Measurements from ENCODE around the gene NPEPPS. TPM values are rescaled to one million over a fixed set of nuclear protein-coding genes. Genes with fewer than 3 reads are reported as not detected.

The NPEPPS gene
- polyA plus RNA-seq, 1 experiment, result 206 TPM

DNA sequence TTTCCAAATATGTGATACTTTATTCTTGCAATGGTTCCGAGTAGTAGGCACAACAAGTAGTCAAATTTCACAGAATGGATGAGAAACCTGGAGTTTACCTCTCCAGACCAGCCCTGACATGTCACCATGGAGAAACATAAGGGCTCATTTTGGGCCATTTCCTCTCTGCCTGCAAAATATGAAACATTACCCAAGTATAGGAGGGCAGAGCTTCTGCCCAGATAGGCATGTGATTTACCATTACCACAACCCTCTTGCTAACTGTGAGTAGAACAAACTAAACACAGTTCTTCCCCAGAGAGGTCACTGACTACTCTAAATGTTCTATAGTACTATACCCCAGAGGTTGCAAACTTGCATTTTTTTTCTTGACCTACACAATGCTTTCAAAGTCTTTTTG, 103.1 kb downstream of the NPEPPS start:
- ChIA-PET CTCF (interaction anchor here (1.1 kb wide), 1 partner anchor 18 kb away, joined by 3 read pairs; no protein-coding TSS in a partner anchor), POLR2A (no interaction called here)
- no peaks in the 10 kb centered on the region for H3K27me3 ChIP-seq (ENCODE audit: control insufficient read depth, insufficient read depth, low read length)
- TF ChIP-seq, protein P1, sequence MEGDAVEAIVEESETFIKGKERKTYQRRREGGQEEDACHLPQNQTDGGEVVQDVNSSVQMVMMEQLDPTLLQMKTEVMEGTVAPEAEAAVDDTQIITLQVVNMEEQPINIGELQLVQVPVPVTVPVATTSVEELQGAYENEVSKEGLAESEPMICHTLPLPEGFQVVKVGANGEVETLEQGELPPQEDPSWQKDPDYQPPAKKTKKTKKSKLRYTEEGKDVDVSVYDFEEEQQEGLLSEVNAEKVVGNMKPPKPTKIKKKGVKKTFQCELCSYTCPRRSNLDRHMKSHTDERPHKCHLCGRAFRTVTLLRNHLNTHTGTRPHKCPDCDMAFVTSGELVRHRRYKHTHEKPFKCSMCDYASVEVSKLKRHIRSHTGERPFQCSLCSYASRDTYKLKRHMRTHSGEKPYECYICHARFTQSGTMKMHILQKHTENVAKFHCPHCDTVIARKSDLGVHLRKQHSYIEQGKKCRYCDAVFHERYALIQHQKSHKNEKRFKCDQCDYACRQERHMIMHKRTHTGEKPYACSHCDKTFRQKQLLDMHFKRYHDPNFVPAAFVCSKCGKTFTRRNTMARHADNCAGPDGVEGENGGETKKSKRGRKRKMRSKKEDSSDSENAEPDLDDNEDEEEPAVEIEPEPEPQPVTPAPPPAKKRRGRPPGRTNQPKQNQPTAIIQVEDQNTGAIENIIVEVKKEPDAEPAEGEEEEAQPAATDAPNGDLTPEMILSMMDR (IDR thresholded peaks at IDR 0.05; ENCODE audit: low read depth, low read length), result no peak
- no peak overlapping the region for H3K4me3 ChIP-seq (ENCODE audit: low read depth, low read length)
- H3K9me3 ChIP-seq (ENCODE audit: control insufficient read depth, insufficient read depth, low read length), result no peaks in the 10 kb centered on the region
- DNase-seq (ENCODE audit: low read depth, low spot score), result no peak
- H3K27ac ChIP-seq (ENCODE audit: low read depth, low read length), result no peak overlapping the region

DNA sequence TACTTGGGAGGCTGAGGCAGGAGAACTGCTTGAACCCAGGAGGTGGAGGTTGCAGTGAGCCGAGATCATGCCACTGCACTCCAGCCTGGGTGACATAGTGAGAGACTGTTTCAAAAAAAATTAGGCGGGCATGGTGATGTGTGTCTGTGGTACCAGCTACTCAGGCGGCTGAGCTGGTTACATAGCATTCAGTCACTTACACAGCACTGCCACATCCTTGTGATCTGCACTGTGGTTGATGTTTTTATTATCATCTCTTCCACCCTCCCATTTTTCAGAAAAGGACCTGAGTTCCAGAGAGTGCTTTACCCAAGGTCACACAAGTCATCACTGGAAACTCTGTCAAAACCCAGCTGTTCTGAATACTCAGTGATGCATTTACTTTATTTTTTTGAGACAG, 104.0 kb downstream of the NPEPPS start:
- ChIA-PET CTCF (no interaction called here), POLR2A (interaction anchor here (0.6 kb wide), 1 partner anchor 15 kb away, joined by 6 read pairs; no protein-coding TSS in a partner anchor)
- H3K27me3 ChIP-seq (ENCODE audit: control insufficient read depth, insufficient read depth, low read length), result no peaks in the 10 kb centered on the region
- TF ChIP-seq, protein P1 (IDR thresholded peaks at IDR 0.05; ENCODE audit: low read depth, low read length), result no peak
- no peak for DNase-seq (ENCODE audit: low read depth, low spot score)
- H3K9me3 ChIP-seq (ENCODE audit: control insufficient read depth, insufficient read depth, low read length), result no peaks in the 10 kb centered on the region
- no peak overlapping the region for H3K4me3 ChIP-seq (ENCODE audit: low read depth, low read length)
- H3K27ac ChIP-seq (ENCODE audit: low read depth, low read length), result no peak overlapping the region

DNA sequence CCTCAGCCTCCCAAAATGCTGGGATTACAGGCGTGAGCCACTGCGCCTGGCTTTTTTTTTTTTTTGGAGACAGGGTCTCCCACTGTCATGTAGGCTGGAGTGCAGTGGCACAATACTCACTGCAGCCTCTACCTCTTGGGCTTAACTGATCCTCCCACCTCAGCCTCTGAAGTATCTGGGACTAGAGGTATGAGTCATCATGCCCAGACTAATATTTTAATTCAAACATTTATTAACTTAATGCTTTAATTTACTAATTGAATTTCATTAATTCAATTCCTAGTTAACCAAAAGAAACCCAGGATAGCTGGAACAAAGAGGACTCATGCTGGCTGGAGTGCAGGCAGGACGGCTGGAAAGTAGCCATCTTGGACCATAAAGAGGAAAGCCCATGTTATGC, 104.8 kb downstream of the NPEPPS start:
- DNase-seq (ENCODE audit: low read depth, low spot score), result no peak
- TF ChIP-seq, protein P1 (IDR thresholded peaks at IDR 0.05; ENCODE audit: low read depth, low read length), result no peak
- no peaks in the 10 kb centered on the region for H3K9me3 ChIP-seq (ENCODE audit: control insufficient read depth, insufficient read depth, low read length)
- H3K27me3 ChIP-seq (ENCODE audit: control insufficient read depth, insufficient read depth, low read length), result no peaks in the 10 kb centered on the region
- H3K4me3 ChIP-seq (ENCODE audit: low read depth, low read length), result no peak overlapping the region
- CTCF ChIA-PET, result no interaction called here
- POLR2A ChIA-PET, result no interaction called here
- no peak overlapping the region for H3K27ac ChIP-seq (ENCODE audit: low read depth, low read length)

DNA sequence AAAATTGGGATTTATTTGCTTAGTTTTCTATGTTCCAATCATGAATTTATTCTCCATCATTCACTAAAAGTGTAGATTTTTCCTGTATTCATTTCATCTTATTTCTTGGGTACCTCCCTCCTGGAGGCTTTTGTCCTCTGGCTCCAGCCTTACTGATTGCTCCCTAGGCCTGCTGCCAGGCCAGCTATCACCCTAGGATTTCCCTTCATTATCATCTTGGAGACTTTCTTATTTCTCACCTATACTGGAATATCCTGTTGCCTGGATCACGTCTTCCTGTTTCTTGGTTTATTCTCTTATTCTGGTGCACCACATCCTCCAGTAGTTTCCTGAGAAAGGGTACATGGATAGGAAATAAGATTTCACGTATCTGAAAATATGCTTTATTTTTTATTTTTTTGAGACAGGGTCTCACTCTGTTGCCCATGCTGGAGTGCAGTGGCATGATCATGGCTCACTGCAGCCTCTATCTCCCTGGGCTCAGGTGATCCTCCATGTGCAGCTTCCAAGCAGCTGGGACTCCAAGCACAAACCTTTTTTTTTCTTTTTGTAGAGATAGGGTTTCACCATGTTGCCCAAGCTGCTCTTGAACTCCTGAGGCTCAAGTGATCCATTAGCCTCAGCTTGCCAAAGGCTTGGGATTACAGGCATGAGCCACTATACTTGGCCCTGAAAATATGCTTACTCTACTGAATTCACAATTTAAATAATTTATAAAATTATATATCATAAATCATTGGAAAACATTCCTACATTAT, 105.5 kb downstream of the NPEPPS start:
- Histone ChIP-seq H3K27ac (ENCODE audit: low read depth, low read length) (no peak overlapping the region), H3K4me3 (ENCODE audit: low read depth, low read length) (no peak overlapping the region), H3K9me3 (ENCODE audit: control insufficient read depth, insufficient read depth, low read length) (no peaks in the 10 kb centered on the region), H3K27me3 (ENCODE audit: control insufficient read depth, insufficient read depth, low read length) (no peaks in the 10 kb centered on the region)
- TF ChIP-seq, protein P1 (IDR thresholded peaks at IDR 0.05; ENCODE audit: low read depth, low read length), result no peak
- ChIA-PET CTCF (no interaction called here), POLR2A (no interaction called here)
- DNase-seq (ENCODE audit: low read depth, low spot score), result no peak

DNA sequence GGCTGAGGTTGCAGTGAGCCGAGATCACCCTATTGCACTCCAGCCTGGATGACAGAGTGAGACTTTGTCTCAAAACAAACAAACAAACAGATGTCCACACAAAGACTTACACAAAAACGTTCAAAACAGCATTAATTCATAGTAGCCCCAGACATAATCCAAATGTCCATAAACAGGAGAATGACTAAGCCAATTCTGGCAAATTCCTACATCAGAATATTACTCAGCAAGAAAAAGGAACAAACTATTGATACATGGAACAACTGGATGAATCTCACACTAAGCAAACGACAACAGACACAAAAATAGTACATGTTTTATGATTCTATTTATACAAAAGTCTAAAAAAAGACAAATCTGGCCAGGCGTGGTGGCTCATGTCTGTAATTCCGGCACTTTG, 108.0 kb downstream of the NPEPPS start:
- Histone ChIP-seq H3K9me3 (ENCODE audit: control insufficient read depth, insufficient read depth, low read length) (no peaks in the 10 kb centered on the region), H3K4me3 (ENCODE audit: low read depth, low read length) (no peak overlapping the region), H3K27me3 (ENCODE audit: control insufficient read depth, insufficient read depth, low read length) (no peaks in the 10 kb centered on the region), H3K27ac (ENCODE audit: low read depth, low read length) (no peak overlapping the region)
- POLR2A ChIA-PET, result no interaction called here
- TF ChIP-seq, protein P1 (IDR thresholded peaks at IDR 0.05; ENCODE audit: low read depth, low read length), result no peak
- CTCF ChIA-PET, result no interaction called here
- no peak for DNase-seq (ENCODE audit: low read depth, low spot score)

Measured in AG04450 (cell line).